Right lobe of liver (tissue), 4 donors: ENCODE results near the gene KCNMA1.

Source experiments
- CTCF ChIP-seq, 4 donors: fragments of 200-600 bp in 3 of 4; fragments of 450-650 bp in 1 of 4; IDR thresholded peaks; one replicate each; pipeline versions ENCODE4 v1.5.1 to v1.8.0; 2016 to 2022; ENCODE audit warnings: antibody characterized with exemption in 4 of 4, mild to moderate bottlenecking in 2 of 4
- POLR2A ChIP-seq: fragments of 450-650 bp; IDR thresholded peaks from one replicate; pipeline ENCODE4 v1.6.1; 2017; ENCODE audit warnings: antibody characterized with exemption, mild to moderate bottlenecking
- donor health status: DM: no; HTN: no; CAD: no.
- donor health status: DM: no; HTN: no; CAD: no.
- donor health status: DM: no; HTN: yes; CAD: no.

GRCh38 chr10:77015360-77015759 is 622.2 kb downstream of the KCNMA1 start:
- TF ChIP-seq CTCF (IDR thresholded peaks at IDR 0.05) (no peak), POLR2A (no peak)
